NCI-H2029 treated with DMSO at 0.1 percent for 48 hours (cell line): ENCODE data around the gene C4BPA.

Source experiments
- DNase-seq: peaks from one replicate; lab custom pipeline; 2025; lab: John Stamatoyannopoulos, UW

The C4BPA gene

DNA sequence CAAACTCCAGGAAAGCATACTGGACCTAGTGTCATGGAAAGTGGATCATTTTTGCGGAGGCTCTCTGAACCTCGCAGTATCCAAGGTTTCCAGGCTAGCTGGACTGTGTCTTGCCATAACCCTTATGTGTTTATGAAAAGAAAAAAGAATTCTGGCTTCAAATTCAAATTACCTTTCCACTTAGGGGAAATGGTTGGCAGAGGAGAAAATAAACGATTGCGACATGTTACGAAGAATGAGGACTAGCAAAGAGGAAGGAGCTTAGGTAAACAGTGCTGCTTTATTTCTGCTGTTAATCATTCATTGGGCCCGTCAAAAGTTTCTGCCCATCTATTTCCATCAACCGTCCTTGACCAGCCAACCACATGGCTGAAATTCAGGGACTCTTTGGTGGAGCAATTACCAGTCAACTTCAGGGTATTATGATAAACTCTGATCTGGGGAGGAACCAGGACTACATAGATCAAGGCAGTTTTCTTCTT lies at the start of gene C4BPA:
TSS of gene C4BPA (plus strand) at position 342 of the 482 bp plus-strand sequence. CDS start 8,793 bp downstream, outside the sequence.
- DNase-seq, result no peak

DNA sequence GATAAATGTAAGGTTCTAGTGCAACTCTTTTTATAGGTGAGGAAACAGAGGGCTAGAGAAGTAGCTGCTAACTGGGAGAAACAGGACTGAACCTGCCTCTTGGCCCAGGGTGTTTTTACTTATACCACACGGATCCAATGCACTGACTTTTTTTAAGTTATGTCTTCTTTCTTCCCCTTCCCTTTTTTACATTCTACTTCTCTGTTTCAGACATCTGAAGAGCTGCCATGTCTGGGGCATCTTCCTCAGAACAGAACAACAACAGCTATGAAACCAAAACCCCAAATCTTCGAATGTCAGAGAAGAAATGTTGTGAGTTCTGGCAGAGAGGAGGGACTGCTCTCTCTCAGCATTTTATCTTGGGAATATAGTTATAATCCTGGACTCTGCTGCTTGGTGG lies 49.5 kb upstream of the C4BPA start:
- no peak for DNase-seq

DNA sequence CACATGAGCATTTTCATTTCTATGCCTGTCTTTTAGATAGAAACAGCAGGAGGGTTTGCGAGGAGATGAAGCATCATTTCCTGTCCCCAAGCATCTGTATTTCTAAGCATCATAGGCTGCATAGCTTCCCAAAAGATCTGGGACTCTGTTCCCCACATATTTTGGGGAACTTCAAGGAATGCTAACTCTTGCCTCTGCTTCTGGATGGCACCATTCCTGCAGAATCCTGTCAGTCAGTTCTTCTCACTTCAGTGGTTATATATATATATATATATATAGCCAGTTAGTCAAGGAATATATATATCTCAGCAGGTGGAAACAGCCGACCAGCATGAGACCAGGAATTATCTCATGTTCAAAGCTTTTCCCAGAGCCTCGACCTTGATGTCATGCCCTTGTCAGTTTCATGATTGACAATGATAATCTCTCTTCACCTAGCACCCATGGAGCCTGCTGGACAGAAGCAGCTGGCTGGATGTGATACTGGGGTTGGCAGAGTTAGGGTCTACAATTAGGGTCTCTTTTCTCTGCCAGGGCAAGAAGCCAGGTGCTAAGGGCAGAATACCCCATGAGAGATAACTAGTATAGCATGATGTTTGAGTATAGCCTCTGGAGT lies 48.5 kb upstream of the C4BPA start:
- DNase-seq, result no peak

DNA sequence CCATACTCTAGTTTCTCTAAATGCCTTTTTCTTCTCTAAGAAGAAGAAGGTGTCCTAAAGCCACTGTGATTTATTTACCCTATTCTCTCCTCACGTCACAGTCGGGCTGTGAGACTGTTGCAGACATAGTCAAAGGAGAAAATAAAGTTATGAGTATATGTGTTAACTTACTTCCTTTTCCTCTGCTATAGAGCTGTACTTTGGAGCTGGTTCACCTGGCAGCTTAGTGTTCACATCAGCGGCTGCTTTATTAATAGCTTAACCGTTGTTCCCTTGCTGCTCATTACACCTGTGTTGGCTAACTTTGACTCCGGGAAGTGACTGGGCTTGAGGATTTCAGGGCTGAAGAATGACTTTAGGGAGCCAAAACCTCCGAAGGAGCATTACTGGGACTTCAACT lies 47.4 kb upstream of the C4BPA start:
- DNase-seq, result no peak

DNA sequence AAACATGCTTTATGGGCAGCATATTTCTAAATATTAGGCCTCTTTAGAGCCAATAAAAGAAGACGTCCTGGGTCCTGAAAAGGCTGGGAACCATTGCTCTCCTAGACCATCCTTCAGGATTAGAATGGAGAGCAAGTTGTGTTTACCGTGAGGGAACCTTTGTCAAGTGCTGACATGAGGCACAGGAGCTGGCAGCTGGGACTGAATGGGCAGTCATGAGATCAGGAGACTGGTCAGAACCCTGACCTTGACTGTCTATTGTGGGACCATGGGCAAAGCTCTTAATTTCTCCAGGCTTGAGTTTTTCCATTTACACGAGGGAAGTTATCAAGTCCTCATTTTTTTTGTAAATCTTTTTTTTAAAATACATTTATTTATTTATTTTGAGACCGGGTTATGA lies 45.8 kb upstream of the C4BPA start:
- no peak for DNase-seq

DNA sequence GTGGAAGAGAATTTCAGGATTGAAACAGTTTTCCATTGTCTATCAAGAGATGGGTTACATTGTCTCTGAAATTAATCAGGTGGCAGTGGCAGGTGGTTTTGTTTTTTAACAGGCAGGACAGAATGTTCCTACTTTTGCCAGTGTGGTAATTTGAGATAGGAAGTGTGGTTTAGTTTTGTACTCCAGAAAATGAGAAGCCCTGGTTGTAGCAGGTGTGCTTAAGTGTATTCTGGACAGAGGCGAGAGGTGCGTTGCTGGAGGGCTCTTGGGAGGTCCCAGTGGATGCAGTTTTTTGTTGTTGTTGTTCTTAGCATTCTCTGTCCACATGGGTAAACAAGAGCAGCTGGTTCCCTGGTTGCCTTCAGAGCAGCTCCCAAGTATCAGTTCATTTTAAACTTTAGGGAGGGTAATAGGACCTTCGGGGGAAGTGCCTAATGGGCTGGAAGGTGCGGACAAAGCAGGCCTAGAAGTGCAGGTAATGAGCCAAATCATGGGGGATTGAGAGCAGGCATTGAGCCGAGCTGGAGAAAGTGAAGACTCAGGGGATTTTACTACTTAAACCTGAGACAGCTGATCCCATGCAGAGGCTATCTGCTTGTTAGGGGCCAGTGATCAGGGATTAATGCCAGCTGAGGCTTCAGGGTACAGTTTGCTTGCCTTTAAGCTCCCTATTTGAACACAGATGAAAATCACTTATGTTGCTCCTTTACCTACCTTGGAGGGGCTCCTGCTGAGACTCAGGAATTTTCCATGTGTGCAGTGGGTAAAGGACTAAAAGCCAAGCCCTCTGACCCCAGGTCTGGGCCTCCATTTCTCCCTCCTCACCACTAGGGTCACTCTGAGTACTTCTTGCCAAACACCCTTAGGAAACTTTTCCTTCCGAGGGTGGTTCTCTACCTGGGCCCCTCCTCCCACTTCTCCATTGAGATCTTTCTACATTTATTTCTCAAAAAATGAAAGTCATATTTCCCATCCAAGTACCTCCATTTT lies 44.9 kb upstream of the C4BPA start:
- peak; percentile 74 for DNase-seq

DNA sequence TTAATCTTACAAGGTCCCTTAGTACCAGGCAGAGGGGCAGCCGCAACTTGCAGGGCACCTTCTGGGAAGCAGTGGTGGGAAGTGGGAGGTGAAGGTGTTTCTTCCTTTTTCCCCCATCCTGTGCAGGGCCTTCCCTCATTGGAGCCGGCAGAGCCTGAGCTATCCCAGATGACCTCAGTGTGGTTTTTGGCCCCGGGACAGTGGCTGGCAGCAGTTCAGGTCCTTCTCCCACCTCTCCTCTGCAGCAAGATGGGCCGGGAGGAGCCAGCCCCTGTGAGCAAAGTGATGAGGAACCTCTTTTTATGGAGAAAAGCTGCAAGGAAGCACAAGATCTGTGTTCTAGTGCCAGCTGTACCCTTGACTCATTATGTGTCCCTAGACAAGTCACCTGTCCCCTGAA lies 44.2 kb upstream of the C4BPA start:
- no peak for DNase-seq

DNA sequence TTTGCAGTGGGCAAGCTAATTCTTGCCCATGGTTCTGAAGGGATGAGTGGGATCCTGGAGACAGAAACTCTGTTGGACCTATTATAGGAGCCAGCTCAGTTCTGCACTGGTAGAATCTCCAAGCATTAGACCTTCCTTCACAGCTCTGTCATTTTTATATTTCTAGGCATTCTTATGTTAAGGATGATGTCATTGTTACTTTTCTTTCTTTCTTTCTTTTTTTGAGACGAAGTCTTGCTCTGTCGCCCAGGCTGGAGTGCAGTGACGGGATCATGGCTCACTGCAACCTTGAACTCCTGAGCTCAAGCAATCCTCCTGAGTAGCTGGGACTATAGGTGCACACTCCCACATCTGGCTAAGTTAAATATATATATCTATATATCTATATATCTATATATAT lies 43.4 kb upstream of the C4BPA start:
- no peak for DNase-seq

DNA sequence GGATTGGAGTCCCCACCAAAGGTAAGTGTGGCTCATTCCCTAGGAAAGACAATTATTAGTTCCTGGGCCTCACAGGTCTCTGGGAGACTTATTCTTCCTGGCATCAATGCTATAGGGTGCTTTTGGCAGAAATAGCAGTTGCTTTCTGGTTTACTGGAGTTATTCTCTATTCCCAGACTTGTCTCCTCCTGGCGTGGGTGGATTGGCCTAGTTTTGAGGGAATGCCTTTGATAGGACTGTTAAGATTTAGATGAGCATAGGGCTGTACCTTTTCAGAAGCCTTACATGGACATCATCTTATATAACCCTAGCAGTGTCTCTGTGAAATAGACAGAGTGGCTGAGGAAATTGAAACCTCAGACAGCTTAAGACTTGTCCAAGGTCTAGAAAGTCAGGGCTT lies 42.0 kb upstream of the C4BPA start:
- DNase-seq, result no peak

DNA sequence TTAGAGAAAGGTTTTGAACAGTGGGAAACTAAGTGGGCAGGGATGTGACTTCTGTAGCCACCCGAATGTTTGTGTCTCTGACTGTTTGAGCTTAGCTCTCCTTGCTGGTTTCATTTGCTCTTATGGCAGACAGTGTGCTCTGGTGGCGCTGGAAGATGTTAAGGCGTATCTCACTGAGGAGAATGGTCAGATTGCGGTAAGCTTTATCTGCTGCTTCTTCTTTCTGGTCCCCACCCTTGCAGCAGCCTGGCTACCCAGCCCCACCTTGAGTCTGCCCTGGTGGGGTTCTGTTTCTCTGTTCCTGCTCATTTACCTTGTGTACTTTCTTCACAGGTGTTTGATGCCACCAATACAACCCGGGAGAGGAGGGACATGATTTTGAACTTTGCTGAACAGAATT lies 41.0 kb upstream of the C4BPA start:
- no peak for DNase-seq

DNA sequence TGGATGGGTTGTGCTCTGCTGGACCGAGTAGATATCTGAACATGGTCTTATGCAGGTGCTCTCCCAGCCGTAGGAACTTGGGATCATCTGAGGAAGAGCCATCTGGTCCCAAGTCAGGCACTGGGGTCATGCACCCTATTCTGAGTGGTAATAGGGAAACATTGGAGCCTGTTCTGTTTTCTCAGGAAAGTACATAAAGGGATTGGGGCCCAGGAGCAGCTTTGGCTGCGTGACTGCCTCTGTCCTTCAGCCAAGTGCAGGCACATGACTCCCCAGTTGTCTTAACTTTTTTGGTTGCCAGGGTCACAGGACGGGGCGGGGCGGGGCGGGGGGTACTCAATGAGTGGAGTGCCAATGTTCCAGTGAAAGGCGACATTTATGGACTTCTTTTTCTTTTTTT lies 39.5 kb upstream of the C4BPA start:
- DNase-seq, result no peak

DNA sequence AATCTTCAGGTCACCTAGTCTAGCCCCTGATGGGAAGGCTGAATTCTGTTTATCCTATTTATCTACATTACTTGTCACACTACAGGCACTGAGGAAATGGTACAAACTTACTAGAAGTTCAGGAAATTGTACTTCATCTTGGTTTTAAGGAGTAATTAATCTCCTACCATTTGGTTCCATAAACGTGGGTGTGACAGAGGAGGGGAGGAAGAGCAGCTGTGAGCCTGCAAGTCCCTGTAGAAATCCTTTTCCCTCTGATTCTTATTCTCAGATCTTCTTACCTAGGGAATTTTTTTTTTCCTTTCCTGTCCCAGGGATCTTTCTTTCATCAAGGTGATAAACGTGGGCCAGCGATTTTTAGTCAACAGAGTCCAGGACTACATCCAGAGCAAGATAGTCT lies 36.8 kb upstream of the C4BPA start:
- no peak for DNase-seq

DNA sequence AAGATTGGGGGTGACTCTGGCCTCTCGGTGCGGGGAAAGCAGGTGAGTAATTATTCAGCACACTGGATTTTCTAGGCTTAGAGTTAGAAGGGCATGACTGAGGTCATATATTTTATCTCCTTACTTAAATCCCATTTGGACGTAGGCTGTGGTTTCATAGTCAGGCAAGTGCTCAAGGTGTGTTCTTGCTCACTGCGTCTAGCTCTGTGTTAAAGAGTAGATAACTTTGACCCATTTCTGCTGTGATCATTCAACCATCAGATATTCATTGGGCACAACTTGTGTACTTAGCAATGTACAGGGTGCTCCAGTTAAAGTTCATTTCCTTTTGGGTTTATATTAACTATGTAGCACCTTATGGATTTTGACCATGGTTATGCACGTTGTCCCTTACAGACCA lies 36.4 kb upstream of the C4BPA start:
- DNase-seq, result no peak

DNA sequence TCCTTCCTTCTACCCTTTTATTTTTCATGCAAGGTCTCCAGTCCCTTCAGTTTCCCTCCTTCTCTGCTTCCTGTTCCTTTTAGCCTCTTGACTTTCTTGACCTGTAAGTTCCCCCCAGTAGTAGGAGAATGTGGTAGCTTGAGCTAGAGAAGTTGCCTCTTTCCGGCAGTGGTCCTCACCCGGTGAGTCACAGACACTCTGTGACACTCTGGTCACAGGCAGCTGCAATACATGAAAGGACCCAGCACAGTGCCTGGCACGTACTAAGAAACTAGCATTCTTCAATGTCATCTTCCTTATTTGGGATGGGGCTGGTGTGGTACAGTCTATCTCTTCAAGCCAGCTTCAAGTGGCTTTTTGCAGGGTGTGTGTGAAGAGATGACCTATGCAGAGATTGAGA lies 35.0 kb upstream of the C4BPA start:
- no peak for DNase-seq

DNA sequence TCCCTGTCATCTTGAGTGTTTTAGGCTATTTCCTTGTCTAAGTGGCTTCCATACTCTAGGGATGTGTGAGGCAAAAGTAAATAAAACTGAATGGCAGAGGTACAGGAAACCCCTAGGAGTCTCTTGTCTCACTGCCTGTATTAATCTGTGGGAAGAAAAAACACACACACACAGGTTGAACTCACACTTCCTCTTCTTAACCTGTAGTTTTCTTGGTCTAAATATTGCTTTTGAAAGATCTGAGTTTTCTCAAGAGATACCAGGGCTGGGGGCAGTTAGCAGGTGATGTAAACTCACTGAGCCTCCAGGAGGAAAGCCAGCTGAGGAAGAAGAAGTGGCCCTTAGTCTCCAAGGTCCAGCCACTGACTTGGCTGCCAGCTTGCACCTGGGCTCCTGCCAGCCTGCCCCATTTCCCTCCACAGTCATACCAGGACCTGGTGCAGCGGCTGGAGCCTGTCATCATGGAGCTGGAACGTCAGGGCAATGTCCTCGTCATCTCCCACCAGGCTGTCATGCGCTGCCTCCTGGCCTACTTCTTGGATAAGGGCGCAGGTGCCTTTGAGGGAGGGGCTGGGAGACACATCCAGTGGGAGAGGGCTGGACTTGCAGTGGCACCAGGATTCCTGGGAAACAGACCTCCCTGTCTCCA lies 34.1 kb upstream of the C4BPA start:
- DNase-seq, result no peak

DNA sequence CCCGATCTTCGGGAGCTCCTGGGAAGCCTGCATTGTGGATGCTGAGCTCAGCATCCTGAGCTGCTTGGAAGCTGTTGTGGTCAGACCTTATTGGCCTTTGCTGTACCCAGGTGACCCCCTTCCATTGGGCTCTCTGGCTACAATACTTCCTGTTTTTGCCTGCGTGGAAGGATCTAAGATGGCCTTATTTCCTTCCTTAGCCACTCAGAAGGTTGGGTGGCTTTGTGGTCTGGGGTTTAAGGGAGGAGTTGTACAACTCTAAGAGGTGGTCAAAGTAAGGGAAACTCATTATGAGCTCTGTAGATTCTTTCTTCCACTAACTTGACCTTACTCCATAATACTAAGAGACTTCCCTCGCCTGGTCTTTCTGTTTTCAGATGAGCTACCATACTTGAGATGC lies 33.2 kb upstream of the C4BPA start:
- DNase-seq, result no peak

DNA sequence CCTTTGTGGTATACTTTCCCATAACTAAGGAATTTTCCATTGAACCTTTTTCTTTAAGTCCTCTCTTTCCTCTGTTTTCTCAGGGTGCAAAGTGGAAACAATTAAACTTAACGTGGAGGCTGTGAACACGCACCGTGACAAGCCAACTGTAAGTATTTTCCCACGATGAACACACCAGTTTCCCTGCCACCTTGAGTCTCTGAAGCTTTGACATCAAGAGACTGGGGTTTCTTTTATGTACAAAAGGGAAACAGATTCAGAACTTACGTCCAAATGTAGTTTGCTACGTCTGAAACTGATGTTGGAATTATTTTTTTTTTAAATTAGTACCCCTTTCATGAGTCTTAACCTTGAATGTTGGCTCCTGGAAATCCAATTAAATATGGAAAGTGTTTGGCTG lies 32.6 kb upstream of the C4BPA start:
- no peak for DNase-seq

DNA sequence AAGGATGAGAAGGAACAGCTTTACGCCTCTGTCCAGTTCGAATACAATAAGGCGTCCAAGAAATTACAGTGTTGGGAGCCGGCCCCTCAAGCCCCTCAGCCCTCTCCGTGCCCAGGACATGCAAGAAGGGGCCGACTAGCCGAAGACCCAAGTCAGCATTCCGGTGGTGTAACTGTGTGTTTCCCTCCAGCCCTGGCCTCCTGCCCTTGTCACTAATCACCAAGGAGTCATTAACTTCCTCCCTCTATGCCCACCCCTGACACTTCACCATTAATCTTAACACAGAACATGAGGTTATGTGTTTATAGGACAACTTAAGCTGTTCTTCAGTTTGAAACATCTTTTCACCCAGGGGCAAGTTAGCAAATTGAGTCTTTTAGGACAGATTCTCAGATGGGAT lies 31.8 kb upstream of the C4BPA start:
- DNase-seq, result no peak

DNA sequence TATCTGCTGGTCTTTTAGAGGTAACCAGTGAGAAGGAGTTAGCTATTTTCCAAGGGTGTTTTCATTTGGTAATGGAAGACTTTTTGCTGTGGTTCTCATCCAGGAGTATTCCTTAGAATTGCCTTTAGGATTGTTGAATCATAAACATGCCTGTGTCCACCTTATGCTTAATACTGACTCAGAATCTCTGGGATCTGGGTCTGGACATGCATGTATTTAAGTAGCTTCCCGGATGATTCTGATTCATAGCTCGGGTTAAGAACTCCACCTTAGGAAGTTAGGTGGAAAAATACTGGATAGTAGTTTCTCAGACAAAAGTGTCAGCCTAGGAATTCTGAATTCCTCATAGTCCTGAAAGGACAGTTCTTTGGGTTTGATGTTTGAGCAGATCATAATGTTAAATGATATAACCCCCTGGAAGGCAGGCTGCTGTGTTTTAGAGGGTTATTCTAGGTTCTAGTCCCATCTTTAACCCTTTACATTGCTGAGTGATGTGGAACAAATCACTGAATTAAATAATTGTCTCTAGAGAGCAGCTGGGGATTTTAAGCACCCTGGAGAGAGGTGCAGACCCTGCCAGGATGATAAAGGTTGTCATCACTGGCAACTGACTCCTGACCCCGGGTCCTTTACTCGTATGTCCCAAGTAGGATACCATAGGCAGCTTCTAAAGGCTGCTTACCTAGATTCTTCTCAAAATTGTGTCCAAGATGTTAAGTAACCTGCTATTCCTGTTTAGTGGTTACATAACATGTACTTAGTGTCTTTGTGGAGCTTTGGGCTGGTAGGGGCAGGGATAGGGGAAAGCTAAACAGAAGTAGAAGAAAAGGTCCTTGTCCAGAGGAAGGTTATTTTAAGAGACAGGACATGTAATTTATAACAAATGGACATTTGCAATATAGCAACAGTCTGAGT lies 29.9 kb upstream of the C4BPA start:
- DNase-seq, result no peak

DNA sequence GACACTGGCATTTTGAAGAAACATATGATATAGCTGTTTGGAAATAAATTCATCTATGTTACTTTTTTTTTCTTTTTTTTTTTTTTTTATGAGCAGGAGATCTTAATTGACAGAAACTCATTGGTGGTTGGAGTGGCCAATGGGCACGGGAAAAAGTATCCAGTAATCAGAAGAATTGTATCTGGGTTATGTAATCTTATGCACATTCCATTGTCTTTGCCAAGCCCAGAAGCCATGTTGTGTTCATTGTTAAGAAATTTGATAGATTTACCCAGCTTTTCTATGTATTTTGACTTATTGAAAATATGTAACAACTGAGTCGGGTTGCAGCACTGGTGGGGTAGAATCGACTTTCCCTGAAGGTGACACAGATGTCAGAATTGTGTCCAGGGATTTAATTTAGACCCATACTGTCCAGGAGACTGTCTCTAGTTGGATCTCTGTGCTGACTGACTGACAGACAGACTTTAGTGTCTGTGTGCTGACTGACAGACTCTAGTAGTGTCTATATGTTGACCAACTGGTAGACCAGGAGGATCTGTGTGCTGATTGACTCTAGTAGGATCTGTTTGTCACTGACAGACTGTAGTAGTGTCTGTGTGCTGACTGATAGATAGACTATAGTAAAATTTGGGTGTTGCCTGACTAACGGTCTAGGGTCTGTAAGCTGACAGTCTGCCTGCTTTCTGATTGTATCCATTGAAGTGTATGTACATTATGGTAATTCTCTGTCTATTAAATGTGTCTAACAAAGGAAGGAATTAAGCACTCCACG lies 27.7 kb upstream of the C4BPA start:
- DNase-seq, result no peak

DNA sequence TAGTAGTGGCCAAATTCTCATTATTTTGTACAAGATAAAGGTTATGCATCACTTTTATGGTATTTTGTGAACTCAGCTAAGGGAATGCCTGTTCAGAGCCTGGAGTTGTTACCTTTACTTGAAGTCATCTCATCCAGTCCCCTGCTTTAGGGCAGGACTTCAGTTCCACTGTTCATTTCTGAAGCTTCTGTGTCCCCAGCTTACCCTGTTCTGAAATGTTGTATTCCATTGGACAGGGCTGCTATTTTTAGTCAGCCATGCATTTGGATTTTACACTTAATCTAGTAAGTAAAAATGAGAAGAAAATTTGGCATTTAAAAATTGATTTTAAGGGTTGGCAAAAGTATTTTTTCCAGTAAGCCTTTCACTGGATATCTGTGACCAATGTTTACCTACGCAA lies 27.0 kb upstream of the C4BPA start:
- no peak for DNase-seq
